ENCODE measurements around the gene SH3PXD2B.

Gene SH3PXD2B

DNA sequence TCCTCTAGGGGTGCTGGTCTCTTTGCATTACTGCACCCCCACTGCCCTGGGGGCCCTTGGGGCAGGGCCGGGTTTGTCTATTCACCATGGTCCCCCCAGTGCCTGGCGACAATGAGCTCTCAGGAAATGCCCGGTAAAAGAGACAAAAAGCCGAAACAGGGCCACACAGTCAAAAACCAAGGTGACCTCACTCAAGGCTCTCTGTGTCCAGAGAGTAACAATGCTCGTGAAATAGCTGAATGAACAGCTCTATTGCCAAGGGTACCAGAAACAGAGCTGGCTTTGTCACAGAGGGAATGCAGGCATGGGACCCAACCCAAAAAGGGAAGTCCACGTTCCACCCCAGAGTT lies 16.0 kb downstream of the SH3PXD2B start:
- in situ Hi-C loops (cut with HindIII; ENCODE audit: low sequenced_read_pairs), result no loop called here

DNA sequence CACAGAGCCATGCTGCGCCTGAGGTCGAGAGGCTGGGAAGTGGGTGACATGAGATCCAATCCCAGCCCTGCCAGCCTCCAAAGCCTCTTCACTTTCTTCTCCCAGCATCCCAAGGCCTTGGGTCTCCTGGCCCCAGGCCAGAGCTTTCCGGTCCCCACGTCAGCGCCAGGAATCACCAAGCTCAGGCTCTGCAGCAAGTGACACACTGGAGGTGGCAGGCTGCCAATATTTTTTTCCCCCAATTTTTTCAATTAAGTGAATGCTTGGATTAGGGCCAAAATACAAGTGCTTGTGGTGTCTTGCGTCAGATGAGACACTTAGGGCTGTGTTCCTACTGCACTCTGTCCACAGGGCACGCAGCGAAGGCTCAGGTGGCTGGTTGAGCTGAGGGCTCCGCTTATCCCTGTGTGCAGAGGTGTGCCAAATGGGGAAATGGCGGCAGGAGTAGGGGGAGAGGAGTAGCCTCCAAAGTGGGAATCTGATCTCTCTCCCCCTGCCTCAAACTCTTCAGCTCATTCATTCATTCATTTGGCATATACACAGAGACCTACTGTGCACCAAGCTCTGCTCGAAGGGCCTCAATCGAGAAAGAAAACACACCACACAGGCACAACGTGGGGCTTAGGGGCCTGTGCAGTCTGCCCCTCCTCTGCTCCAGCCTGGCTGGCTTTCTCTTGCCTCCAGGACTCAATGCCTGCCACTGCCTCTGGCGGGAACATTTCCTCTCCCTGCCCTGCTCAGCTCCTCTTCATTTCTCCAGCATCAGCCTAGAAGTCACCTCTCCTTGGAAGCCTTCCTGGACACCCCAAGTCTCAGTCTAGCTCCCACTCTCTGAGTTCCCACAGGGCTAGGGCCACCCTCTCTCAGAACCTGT lies 16.6 kb downstream of the SH3PXD2B start:
- in situ Hi-C loops (cut with HindIII; ENCODE audit: low sequenced_read_pairs), result no loop called here

- in situ Hi-C loops (cut with HindIII; ENCODE audit: low sequenced_read_pairs), result no loop called here
These were observed 17.4 kb downstream of the SH3PXD2B start for GRCh38 chr5:172436879-172437369.

DNA sequence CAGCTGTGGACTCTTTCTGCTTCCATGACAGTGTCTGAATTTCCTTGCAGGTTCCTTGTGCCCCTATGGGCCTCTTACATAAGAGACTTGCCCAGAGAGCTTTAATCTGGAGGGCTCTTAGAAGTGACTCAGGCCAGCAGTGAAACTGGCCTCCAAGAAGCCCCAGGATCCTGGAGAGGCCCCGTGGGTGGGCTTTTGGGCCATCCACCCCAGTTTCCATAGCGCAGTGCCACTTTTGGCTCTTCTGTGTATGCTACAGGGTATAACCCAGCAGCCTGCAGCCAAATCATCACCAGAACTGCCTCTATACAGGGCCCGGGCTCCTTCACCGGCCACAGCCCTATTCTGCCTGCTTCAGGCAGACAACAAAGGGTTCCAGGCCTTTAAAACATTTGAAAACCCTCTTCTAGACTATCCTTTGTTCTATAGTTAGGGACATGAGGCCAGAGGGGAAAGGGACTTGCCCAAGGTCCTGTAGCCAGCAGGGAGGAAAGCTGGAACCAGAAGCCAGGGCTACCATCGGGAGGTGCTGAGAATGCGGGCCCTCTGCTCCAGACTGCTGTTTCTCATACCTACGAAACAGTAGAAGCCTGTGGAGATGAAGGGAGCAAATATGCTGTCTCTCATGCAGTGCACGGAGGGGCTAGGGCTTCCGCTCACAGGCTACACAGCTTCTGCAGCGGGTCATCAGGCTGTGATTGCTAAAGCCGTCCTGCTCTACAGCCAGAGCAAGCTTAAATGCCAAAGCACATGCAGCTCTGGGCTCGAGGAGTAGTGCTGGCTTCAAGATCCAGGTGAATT lies 18.0 kb downstream of the SH3PXD2B start:
- in situ Hi-C loops (cut with HindIII; ENCODE audit: low sequenced_read_pairs), result no loop called here

DNA sequence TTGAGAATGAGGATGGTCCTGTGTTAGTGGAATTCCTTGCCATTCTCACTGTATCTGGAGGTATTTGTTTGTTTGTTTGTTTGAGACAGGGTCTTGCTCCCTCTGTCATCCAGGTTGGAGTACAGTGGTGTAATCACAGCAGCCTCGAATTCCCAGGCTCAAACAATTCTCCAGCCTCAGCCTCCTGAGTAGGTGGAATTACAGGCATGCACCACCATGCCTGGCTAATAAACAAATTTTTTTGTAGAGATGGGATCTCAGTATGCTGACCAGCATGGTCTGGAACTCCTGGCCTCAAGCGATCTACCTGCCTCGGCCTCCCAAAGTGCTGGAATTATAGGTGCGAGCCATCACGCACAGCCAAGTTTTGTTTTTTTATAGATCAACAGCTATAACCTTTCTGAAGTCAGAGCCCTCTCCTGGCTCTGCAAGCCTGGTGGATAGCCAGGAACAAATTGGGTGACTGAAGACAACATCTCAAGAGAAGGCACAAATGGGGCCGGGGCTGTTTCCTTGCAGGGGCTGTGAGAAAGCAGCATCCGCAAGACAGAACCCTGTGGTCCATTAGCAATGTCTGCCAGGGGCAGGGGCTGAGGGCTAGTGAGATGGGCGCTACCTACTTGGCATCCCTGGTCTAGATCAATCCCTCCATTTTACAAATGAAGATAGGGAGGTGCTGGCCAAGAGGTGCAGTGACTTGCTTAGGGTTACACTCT lies 18.8 kb downstream of the SH3PXD2B start:
- in situ Hi-C loops (cut with HindIII; ENCODE audit: low sequenced_read_pairs), result no loop called here

- in situ Hi-C loops (cut with HindIII; ENCODE audit: low sequenced_read_pairs), result loop anchor here (5.0 kb wide), 1 partner anchor 33 kb away; no protein-coding TSS in a partner anchor
These were observed 20.1 kb downstream of the SH3PXD2B start for GRCh38 chr5:172434251-172434650.

DNA sequence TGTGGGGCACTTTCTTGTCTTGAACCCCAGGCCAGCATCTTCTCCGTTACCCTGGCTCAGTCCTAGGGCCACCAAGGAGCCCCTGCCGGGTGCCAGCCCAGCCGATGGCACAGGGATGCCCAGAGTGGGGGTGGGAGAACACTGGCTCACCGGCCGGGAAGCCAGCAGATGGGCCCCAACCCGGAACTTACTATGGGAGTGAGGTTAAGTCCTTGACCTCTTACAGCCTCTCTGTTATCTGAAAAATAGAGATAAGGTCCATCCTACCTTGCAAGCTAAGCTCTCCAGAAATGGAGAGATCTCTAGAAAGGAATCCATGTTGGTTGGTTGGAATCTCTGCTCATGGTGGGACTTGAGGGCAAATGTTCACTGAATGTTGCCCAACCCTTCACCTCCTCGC lies 20.8 kb downstream of the SH3PXD2B start:
- in situ Hi-C loops (cut with HindIII; ENCODE audit: low sequenced_read_pairs), result loop anchor here (5.0 kb wide), 1 partner anchor 34 kb away; no protein-coding TSS in a partner anchor

DNA sequence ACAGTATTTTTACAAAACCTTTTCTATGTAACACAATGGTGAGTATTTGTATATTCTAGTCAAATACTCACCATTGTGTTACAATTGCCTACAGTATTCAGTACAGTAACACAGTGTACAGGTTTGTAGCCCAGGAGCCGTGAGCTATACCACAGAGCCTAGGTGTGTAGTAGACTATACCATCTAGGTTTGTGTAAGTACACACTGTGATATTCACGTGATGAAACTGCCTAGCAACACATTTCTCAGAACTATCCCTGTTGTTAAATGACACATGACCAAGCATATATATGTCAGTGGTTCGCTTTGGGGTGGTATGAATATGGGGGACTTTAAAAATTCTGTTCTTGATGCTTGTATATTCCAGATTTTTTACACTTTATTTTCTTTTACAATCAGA lies 21.3 kb downstream of the SH3PXD2B start:
- in situ Hi-C loops (cut with HindIII; ENCODE audit: low sequenced_read_pairs), result loop anchor here (5.0 kb wide), 1 partner anchor 34 kb away; no protein-coding TSS in a partner anchor

- in situ Hi-C loops (cut with HindIII; ENCODE audit: low sequenced_read_pairs), result loop anchor here (5.0 kb wide), 1 partner anchor 37 kb away; no protein-coding TSS in a partner anchor
These were observed 24.0 kb downstream of the SH3PXD2B start for GRCh38 chr5:172430354-172430753.

DNA sequence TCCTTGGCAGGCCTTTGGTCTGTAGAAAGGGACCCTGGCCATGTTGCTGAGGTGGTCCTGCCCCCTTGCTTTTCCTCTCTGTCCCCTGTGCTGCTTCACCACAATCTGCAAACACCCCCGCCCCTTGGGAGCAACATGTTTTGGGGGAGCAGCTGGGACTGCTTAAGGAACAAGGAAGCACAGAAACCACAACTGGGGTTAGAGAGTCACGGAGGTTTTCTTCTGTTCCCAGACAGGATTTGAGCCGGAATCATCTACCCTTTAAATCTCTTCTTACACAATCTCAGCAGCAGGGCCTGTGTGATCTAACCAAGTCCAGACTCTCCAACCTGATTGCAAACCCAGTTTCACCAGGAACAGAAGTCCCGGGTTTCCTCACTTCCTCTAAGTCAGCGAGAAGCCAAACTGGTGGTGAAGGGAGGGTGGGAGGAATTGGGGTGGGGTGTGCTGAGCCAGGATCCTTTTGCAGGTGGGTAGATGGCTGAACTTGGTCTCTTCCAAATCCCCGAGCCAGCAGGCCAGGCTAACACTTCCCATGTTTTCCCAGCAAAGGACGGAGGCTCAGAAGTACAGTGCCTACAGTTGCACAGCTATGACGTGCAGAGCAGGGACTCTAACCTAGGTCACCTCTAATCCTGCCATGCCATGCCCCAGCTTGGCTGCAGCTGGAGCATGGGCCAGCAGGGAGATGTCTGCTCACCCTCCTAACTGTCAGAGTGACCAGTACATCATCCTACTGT lies 25.0 kb downstream of the SH3PXD2B start:
- in situ Hi-C loops (cut with HindIII; ENCODE audit: low sequenced_read_pairs), result no loop called here

DNA sequence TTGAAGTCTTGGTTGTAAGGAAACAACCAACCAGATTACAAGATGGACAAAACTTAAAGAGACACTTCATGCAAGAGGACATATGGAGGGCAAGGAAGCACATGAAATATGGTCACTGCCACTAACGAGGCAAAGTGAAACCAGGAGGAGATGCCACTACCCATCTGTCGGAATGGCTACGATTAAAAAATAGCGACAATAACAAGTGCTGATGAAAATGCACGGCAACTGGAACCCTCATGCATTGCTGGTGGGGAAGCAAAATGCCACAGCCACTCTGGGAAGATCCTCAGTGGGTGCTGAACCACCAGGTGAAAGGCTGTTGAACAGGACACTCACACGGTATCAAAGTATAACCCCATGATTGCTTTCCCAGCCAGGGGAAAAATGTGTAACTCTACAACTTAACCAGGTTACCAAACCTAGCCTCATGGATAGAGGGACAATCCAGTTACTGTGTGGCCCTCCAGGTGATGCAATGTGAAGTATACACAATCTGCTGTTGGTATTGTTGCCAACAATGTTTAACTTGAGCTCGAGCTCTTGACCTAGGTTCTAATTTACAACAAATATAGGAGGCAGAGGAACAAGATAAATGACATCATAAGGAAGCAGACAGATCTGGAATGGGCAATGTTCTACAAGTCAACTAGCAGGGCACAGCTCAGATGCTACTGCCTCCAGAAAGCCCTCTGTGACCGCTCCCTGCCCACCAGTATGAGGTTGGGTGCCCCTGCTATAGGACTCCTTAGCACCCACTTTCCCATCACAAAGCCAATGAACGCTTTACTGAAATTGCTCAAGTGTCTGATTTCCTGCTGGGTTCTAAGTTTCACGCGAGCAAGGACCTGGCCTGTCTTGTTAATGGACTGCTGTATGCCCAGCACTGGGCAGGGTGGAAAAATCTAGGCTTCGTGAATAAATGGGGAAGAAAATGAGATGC lies 25.8 kb downstream of the SH3PXD2B start:
- in situ Hi-C loops (cut with HindIII; ENCODE audit: low sequenced_read_pairs), result no loop called here

GRCh38 chr5:172427202-172427601 lies 27.1 kb downstream of the SH3PXD2B start:
- in situ Hi-C loops (cut with HindIII; ENCODE audit: low sequenced_read_pairs), result no loop called here

- in situ Hi-C loops (cut with HindIII; ENCODE audit: low sequenced_read_pairs), result no loop called here
These were observed 28.2 kb downstream of the SH3PXD2B start for GRCh38 chr5:172426086-172426485.

DNA sequence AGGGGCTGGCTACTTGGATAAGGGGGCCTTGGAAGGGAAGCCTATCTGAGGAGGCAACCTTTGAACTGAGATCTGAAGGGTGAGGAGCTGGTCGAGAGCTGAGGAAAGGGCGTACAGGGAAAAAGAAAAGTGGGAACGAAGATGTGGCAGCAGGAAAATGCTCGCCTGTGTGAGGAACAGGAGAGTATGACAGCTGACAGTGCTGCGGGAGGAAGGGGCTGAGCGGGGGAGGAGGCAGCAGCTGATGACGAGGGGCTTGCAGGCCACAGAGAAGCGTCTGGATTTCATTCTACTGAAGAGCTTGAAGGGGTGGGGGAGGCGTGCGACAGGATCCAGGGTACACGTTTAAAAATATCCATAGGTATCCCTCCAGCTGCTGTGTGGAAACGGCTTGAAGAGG lies 28.9 kb downstream of the SH3PXD2B start:
- in situ Hi-C loops (cut with HindIII; ENCODE audit: low sequenced_read_pairs), result no loop called here

DNA sequence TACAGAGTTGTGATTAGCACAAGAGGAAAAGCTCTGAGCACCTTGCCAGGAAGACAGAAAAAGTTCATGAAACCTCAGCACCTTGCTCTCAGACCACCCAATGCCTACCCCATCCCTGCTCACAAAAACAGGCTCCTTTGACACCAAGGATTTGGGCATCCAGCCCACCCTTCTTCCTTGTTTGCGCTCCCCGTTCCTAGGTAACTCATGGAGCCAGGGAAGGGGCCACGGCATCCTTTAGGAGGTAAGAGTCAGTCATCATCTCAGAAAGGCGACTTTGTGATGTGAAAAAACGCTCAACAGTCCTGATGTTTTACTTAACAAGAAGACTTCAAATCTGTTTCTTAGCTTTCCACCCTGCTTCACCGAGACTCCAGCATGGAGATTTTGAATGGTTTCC lies 29.5 kb downstream of the SH3PXD2B start:
- in situ Hi-C loops (cut with HindIII; ENCODE audit: low sequenced_read_pairs), result no loop called here

DNA sequence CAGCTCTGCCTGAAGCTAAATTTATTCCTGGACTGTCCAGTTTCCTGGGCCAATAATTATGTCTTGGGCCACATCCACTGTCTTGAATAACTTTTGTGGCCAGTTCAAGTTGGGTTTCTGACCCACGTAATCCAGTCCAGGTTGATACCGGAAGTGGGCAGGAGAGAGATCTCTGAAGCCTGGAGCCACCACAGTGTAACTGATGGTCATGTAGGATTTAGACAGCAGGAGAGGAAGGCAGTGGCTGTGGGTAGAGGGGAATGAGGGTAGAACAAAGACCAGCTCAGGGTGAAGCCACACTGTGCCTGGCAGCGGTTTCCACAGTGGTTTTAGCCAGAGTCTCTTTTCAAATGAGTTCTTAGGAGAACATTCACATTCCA lies 30.2 kb downstream of the SH3PXD2B start:
- in situ Hi-C loops (cut with HindIII; ENCODE audit: low sequenced_read_pairs), result no loop called here

DNA sequence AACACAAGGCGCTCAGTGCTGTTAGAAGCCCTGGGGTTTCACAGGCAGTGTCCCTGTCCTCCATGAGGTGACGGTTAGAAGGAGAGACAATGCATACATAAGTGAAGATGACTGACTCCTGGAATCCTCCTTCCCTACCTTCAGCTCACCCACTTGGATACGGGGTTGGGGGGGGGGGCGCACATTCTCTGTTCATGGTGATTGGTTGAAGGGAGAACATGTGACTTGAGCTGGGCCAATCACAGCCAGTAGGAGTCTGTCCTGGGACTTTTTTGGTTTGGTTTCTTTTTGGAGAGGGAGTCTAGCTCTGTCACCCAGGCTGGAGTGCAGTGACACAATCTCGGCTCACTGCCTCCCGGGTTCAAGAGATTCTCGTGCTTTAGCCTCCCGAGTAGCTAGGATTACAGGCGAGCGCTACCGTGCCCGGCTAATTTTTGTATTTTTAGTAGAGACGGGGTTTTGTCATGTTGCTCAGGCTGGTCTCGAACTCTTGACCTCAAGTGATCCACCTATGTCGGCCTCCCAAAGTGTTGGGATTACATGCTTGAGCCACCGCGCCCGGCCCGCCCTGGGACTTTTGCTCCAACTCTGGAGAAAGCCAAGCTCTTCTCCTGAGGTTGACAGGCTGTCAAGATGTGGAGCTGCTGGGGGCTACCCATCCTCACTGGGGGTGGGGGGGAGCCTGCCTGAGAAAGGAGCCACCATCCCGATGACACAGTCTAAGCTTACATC lies 30.8 kb downstream of the SH3PXD2B start:
- in situ Hi-C loops (cut with HindIII; ENCODE audit: low sequenced_read_pairs), result no loop called here

- in situ Hi-C loops (cut with HindIII; ENCODE audit: low sequenced_read_pairs), result no loop called here
These were observed 32.1 kb downstream of the SH3PXD2B start for GRCh38 chr5:172422255-172422654.

GRCh38 chr5:172421020-172421419 lies 33.3 kb downstream of the SH3PXD2B start:
- in situ Hi-C loops (cut with HindIII; ENCODE audit: low sequenced_read_pairs), result no loop called here

All from endothelial cell of hepatic sinusoid (primary cell).